Stimulated activated CD8-positive, alpha-beta memory T cell treated with anti-CD3 and anti-CD28 coated beads, Interleukin-15, amount 100 ng/mL, for 24 hours (primary cell): ENCODE data around the gene ID4.
"Not testable (repeated sequence)": the region's sequence is repeated elsewhere in the genome, so short reads cannot be mapped to it uniquely, and the experiment has no call there.

ENCODE experiments used
- DNase-seq: peaks from one replicate; pipeline ENCODE4 v3.0.0-alpha.2; 2020; ENCODE audit warnings: low read depth

Gene ID4

GRCh38 chr6:19833947-19834346, 3.2 kb upstream of the ID4 start:
- no peak for DNase-seq

- no peak for DNase-seq
Observed at GRCh38 chr6:19834858-19835257, 2.3 kb upstream of the ID4 start.

GRCh38 chr6:19835605-19836004, 1.6 kb upstream of the ID4 start:
- no peak for DNase-seq

- DNase-seq: no peak
Observed at GRCh38 chr6:19837511-19838441, 606 bp downstream of the ID4 start.

- DNase-seq: no peak
Observed at GRCh38 chr6:19838442-19839236, 1.5 kb downstream of the ID4 start.

- DNase-seq: no peak
Observed at GRCh38 chr6:19839237-19839546, 2.0 kb downstream of the ID4 start.

GRCh38 chr6:19839788-19840187, 2.6 kb downstream of the ID4 start:
- DNase-seq: no peak

GRCh38 chr6:19841181-19841580, 4.0 kb downstream of the ID4 start:
- no peak for DNase-seq

GRCh38 chr6:19842030-19842615, 5.0 kb downstream of the ID4 start:
- DNase-seq: no peak

- no peak for DNase-seq
Observed at GRCh38 chr6:19844689-19845088, 7.5 kb downstream of the ID4 start.

GRCh38 chr6:19845266-19846041, 8.3 kb downstream of the ID4 start:
- DNase-seq: no peak

GRCh38 chr6:19848465-19849029, 11.4 kb downstream of the ID4 start:
- DNase-seq: no peak

- DNase-seq: no peak
Observed at GRCh38 chr6:19849196-19849595, 12.0 kb downstream of the ID4 start.

- no peak for DNase-seq
Observed at GRCh38 chr6:19849755-19850154, 12.6 kb downstream of the ID4 start.

- no peak for DNase-seq
Observed at GRCh38 chr6:19851241-19852089, 14.3 kb downstream of the ID4 start.

- DNase-seq: no peak
Observed at GRCh38 chr6:19852090-19852457, 14.9 kb downstream of the ID4 start.

GRCh38 chr6:19852927-19853326, 15.8 kb downstream of the ID4 start:
- no peak for DNase-seq

GRCh38 chr6:19854421-19855015, 17.3 kb downstream of the ID4 start:
- DNase-seq: not testable (repeated sequence)

- no peak for DNase-seq
Observed at GRCh38 chr6:19855536-19855935, 18.4 kb downstream of the ID4 start.

- no peak for DNase-seq
Observed at GRCh38 chr6:19857139-19857538, 20.0 kb downstream of the ID4 start.

GRCh38 chr6:19857703-19858102, 20.5 kb downstream of the ID4 start:
- no peak for DNase-seq
